Fibroblast of lung (primary cell): ENCODE data around the gene CSAD. TPM values are rescaled to one million over a fixed set of nuclear protein-coding genes. Genes with fewer than 3 reads are reported as not detected.
"Not testable (repeated sequence)": the region's sequence is repeated elsewhere in the genome, so short reads cannot be mapped to it uniquely, and the experiment has no call there.

Experiments
- DNase-seq, 2 donors: peaks; one replicate each; pipeline versions ENCODE4 v3.0.0 to v3.0.0-alpha.2; 2010; ENCODE audit warnings: low read depth in 2 of 2
- H2AFZ ChIP-seq: 2 replicates; pipeline ENCODE4 v1.5.1; 2012; ENCODE audit warnings: low read length, control low read depth, inconsistent platforms
- H3K27ac ChIP-seq: 2 replicates; pipeline ENCODE4 v1.5.1; 2011; ENCODE audit warnings: low read length, control low read depth; ENCODE audit not compliant: insufficient read depth
- H3K27me3 ChIP-seq: 2 replicates; pipeline ENCODE4 v1.5.1; 2011; ENCODE audit warnings: mild to moderate bottlenecking, low read length; ENCODE audit not compliant: control insufficient read depth, insufficient read depth
- H3K36me3 ChIP-seq: 2 replicates; pipeline ENCODE4 v1.5.1; 2011; ENCODE audit warnings: low read length; ENCODE audit not compliant: control insufficient read depth, insufficient read depth
- H3K4me1 ChIP-seq: 2 replicates; pipeline ENCODE4 v1.5.1; 2011; ENCODE audit warnings: low read length; ENCODE audit not compliant: control insufficient read depth, insufficient read depth; ENCODE audit errors: extremely low read depth
- H3K4me2 ChIP-seq: 2 replicates; pipeline ENCODE4 v1.5.1; 2011; ENCODE audit warnings: low read length, control low read depth; ENCODE audit not compliant: insufficient read depth; ENCODE audit errors: extremely low read depth
- H3K4me3 ChIP-seq, 4 experiments: fragments of 200-600 bp in 1 of 4; sonication (generic) in 1 of 4; replicated peaks in 1 of 4; 2 replicates each; pipeline ENCODE4 v1.5.1; 2011 to 2016; ENCODE audit warnings: low read length in 4 of 4, low read depth in 3 of 4, mild to moderate bottlenecking in 3 of 4, control low read depth in 2 of 4, inconsistent platforms in 1 of 4, mixed read lengths in 1 of 4; ENCODE audit not compliant: insufficient read depth in 1 of 4; ENCODE audit errors: control extremely low read depth in 1 of 4
- H3K79me2 ChIP-seq: 2 replicates; pipeline ENCODE4 v1.5.1; 2012; ENCODE audit warnings: mild to moderate bottlenecking, low read length, inconsistent platforms; ENCODE audit not compliant: control insufficient read depth, insufficient read depth
- H3K9ac ChIP-seq: 2 replicates; pipeline ENCODE4 v1.5.1; 2011; ENCODE audit warnings: mild to moderate bottlenecking, low read length, control low read depth; ENCODE audit not compliant: insufficient read depth
- H3K9me3 ChIP-seq: 2 replicates; pipeline ENCODE4 v1.5.1; 2012; ENCODE audit warnings: low read depth, low read length; ENCODE audit not compliant: control insufficient read depth, insufficient read depth
- H4K20me1 ChIP-seq: 2 replicates; pipeline ENCODE4 v1.5.1; 2011; ENCODE audit warnings: low read length; ENCODE audit not compliant: control insufficient read depth, insufficient read depth; ENCODE audit errors: extremely low read depth
- CTCF ChIP-seq, 2 donors: IDR thresholded peaks in 1 of 2; conservative IDR thresholded peaks in 1 of 2; 1 replicate in 1 of 2; 2 replicates in 1 of 2; pipeline ENCODE4 v1.5.1; 2011 to 2012; ENCODE audit warnings: low read length in 2 of 2, control low read depth in 1 of 2, inconsistent platforms in 1 of 2, low read depth in 1 of 2, mild to moderate bottlenecking in 1 of 2
- EZH2 ChIP-seq: IDR thresholded peaks from 2 replicates; pipeline ENCODE4 v1.5.1; 2012; ENCODE audit warnings: low read length, control low read depth, mild to moderate bottlenecking; ENCODE audit errors: missing control alignments
- polyA plus RNA-seq, 2 donors: library from polyadenylated mRNA; depleted of rRNA in 1 of 2; stranded (reverse) in 1 of 2; unstranded in 1 of 2; fragments of >200 nt; gene quantifications; 2 replicates each; pipeline ENCODE4 v1.2.1, GENCODE V29; 2011 to 2012; ENCODE audit warnings: missing spikeins in 1 of 2
- total RNA-seq: library from RNA; depleted of rRNA; stranded (reverse); fragments of >200 nt; gene quantifications from 2 replicates; pipeline ENCODE4 v1.2.1, GENCODE V29; 2014

CSAD gene
- total and polyA plus RNA-seq, 2 donors (not counting 1 experiment from before 2014, with no cell fraction given): 7.8 to 10.1 TPM

GRCh38 chr12:53181935-53182334, 1.2 kb upstream of the CSAD start:
- H3K4me1 ChIP-seq: peaks cover 10% of the 10 kb centered on the region
- H3K36me3 ChIP-seq: peaks cover 5% of the 10 kb centered on the region
- H3K4me3 ChIP-seq: peak overlapping the region; percentile 77 to 83 (median 81)
- peak overlapping the region; percentile 90 for H3K4me2 ChIP-seq
- H3K79me2 ChIP-seq: peaks cover 16% of the 10 kb centered on the region
- no peak overlapping the region for H2AFZ ChIP-seq
- H3K9ac ChIP-seq: no peak overlapping the region
- H3K27me3 ChIP-seq: no peaks in the 10 kb centered on the region
- H3K9me3 ChIP-seq: no peaks in the 10 kb centered on the region
- no peak for DNase-seq
- H3K27ac ChIP-seq: no peak overlapping the region
- H4K20me1 ChIP-seq: no peaks in the 10 kb centered on the region
- no peak for TF ChIP-seq EZH2
- no peak for TF ChIP-seq CTCF (conservative IDR thresholded peaks at IDR 0.05 in 1 of 2, IDR thresholded peaks at IDR 0.05 in 1 of 2; ENCODE audit: low read depth in 1 of 2, low read length in 2 of 2)

GRCh38 chr12:53180931-53181645, 363 bp upstream of the CSAD start:
- H3K27ac ChIP-seq: peak overlapping the region; percentile 92
- peaks cover 5% of the 10 kb centered on the region for H3K36me3 ChIP-seq
- H3K9me3 ChIP-seq: no peaks in the 10 kb centered on the region
- DNase-seq: peak; percentile 77
- H3K9ac ChIP-seq: peak overlapping the region; percentile 77
- peak overlapping the region; percentile 90 for H3K4me2 ChIP-seq
- peaks cover 10% of the 10 kb centered on the region for H3K4me1 ChIP-seq
- peak overlapping the region; percentile 66 for H2AFZ ChIP-seq
- no peaks in the 10 kb centered on the region for H4K20me1 ChIP-seq
- peak overlapping the region; percentile 77 to 83 (median 81) for H3K4me3 ChIP-seq
- peaks cover 16% of the 10 kb centered on the region for H3K79me2 ChIP-seq
- no peaks in the 10 kb centered on the region for H3K27me3 ChIP-seq
- TF ChIP-seq EZH2 (no peak), CTCF (conservative IDR thresholded peaks at IDR 0.05 in 1 of 2, IDR thresholded peaks at IDR 0.05 in 1 of 2; ENCODE audit: low read depth in 1 of 2, low read length in 2 of 2) (no peak)

GRCh38 chr12:53179687-53180219, 972 bp downstream of the CSAD start:
- Histone ChIP-seq H3K4me3 (peak overlapping the region; percentile 59 to 82 (median 70)), H3K4me1 (peaks cover 12% of the 10 kb centered on the region), H3K4me2 (peak overlapping the region; percentile 65), H3K9ac (peak overlapping the region; percentile 67), H3K79me2 (peaks cover 16% of the 10 kb centered on the region), H2AFZ (peak overlapping the region; percentile 90), H3K27me3 (no peaks in the 10 kb centered on the region), H4K20me1 (no peaks in the 10 kb centered on the region), H3K36me3 (peaks cover 1% of the 10 kb centered on the region), H3K27ac (peak overlapping the region; percentile 92), H3K9me3 (no peaks in the 10 kb centered on the region)
- no peak for TF ChIP-seq CTCF (conservative IDR thresholded peaks at IDR 0.05 in 1 of 2, IDR thresholded peaks at IDR 0.05 in 1 of 2; ENCODE audit: low read depth in 1 of 2, low read length in 2 of 2)
- no peak for TF ChIP-seq EZH2
- no peak for DNase-seq

- H3K9me3 ChIP-seq, H2AFZ ChIP-seq, H3K27me3 ChIP-seq, H3K36me3 ChIP-seq, H3K9ac ChIP-seq, H4K20me1 ChIP-seq, H3K27ac ChIP-seq, H3K4me3 ChIP-seq, DNase-seq, H3K4me2 ChIP-seq: not testable (repeated sequence)
- Histone ChIP-seq H3K4me1 (peaks cover 13% of the 10 kb centered on the region), H3K79me2 (peaks cover 14% of the 10 kb centered on the region)
Observed at GRCh38 chr12:53178803-53179202, 1.9 kb downstream of the CSAD start.
